ENCODE measurements around the gene GRM8. TPM values are rescaled to one million over a fixed set of nuclear protein-coding genes. Genes with fewer than 3 reads are reported as not detected.

The GRM8 gene
- total RNA-seq, 1 donor from 2014 or later: under 0.01 TPM

GRCh38 chr7:126668367-126668752 is 584.4 kb downstream of the GRM8 start:
- DNase-seq (ENCODE audit: low read depth, low spot score): no peak

DNA sequence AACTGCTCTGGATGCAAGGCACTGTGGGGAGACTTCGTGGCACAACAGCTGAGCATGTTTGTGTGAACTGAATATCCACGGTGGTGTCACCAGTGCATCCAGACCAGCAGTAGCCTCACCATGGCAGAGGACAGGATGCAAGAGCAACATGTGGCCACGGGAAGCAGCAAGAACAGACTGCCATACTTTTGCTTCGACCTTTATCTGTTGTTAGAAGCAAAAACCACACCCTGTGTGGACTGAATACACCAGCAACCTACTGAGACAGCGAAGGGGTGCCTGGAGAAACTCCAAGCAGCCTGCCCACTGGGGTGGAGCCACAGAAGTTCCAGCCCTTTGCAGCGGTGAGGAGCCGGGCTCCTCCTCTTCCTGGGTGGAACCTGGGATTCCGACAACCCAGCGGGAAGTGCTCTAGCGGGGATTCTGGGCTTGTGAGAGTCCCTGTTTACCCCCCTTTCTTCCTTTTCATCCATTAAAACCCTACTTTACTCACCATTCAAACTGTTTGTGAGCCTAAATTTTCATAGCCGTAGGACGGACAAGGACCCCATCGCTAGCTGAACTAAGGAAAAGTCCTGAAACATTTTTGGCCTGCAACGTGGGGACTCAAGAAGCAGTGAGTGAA is 584.9 kb downstream of the GRM8 start:
- no peak for DNase-seq (ENCODE audit: low read depth, low spot score)

DNA sequence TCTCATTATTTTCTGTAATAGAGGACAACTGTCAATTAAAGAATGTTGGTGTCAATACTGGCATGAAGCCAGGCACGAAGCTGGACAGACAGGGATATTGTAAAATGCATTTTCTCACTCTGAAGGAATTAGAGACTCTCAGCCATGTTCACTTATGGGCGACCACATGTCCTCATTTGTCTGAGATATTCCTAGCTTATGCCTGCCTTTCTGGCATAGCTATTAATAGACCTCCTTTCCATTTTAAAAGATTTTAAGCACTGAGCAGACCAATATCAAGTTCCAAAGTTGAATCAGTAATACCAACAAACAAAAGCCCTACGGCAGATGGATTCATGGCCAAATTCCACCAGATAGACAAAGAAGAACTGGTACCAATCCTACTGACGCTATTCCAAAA is 589.9 kb downstream of the GRM8 start:
- DNase-seq (ENCODE audit: low read depth, low spot score): no peak

DNA sequence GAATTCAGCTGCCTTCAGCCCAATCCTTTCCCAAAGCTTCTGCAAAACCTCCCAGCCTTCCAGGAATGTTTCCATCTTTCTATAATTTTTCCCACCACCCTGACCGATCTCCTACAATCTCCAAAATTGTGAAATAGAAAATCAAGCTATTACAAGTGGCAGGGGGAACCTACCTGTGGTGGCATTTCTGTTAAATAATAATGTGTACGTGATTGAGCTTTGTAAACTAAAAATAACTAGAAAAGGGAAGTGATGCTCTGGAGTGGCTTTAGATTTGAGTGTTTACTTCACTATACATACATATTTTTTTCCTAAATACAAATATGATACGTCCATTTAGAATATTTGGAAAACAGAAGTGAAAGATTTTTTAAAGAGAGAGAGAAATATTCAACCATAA is 593.6 kb downstream of the GRM8 start:
- DNase-seq (ENCODE audit: low read depth, low spot score): no peak

DNA sequence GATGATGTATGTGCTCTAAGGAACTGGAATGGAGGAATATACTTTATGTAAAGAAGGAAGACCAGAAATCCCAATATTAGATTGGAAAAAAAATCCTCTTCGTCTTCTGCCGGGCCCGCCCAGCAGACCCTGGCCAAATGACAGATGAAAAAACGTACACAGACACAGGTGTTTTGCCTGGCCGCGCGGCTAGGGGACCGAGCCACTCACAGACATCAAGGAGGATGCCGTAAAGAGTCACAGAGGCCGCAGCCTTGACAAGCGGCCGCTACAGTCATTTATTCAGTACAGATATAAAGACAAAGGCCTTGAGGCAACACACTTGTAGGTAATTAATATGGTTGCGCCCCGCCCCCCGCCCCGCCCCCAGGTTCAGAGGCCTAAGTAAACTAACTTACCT is 594.1 kb downstream of the GRM8 start:
- DNase-seq (ENCODE audit: low read depth, low spot score): no peak

DNA sequence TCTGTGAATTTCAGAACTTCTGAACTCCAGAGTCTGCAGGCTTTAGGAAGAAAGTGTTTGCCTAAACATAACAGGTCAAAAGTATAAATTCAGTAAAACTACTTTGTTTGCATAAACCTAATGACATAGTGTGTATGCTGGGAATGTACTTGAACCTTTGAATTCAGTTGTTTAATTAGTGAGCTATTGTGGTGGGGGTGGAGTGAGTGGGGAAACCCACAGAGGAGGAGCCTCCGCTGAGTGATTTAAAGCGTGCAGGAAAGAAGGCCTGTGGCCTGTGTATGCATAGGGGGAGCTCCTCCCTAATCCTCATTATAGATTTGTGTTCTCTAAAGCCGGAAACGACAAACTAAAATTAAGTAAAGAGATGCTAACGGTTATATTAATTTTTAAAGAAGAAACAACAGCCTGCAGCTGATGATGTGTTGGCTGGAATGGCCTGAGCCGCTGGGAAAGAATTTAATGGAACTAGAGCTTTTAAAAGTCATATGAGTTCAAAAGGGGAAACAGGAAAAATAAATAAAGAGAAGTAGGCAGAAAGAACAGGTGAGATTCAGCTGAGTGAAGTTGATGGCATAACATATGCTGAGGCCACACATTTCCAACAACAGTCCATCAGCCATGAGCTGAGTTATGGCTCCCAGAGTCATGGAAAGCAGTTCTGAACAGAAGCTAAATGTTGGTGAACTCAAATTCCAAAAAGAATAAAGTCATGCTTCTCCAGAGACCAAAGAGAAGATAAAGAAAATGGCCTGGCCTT is 595.0 kb downstream of the GRM8 start:
- no peak for DNase-seq (ENCODE audit: low read depth, low spot score)

DNA sequence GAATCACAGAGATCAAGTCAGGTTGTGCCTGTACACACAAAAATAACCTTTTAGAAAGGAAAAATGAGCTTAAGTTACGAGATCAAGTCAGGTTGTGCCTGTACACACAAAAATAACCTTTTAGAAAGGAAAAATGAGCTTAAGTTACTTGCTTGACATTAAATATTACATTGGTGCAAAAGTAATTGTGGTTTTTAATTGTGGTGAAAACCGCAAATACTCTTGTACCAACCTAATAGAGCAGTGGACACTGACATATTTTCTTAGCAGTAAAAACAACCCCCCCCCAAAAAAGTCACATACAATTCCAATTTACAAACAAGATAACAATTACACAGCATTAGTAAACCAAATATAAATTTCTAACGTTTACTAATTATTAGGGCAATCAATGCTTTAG is 595.6 kb downstream of the GRM8 start:
- DNase-seq (ENCODE audit: low read depth, low spot score): no peak

GRCh38 chr7:126656165-126656564 is 596.6 kb downstream of the GRM8 start:
- DNase-seq (ENCODE audit: low read depth, low spot score): no peak

- DNase-seq (ENCODE audit: low read depth, low spot score): no peak
Observed at GRCh38 chr7:126637538-126637937, 615.2 kb downstream of the GRM8 start.

DNA sequence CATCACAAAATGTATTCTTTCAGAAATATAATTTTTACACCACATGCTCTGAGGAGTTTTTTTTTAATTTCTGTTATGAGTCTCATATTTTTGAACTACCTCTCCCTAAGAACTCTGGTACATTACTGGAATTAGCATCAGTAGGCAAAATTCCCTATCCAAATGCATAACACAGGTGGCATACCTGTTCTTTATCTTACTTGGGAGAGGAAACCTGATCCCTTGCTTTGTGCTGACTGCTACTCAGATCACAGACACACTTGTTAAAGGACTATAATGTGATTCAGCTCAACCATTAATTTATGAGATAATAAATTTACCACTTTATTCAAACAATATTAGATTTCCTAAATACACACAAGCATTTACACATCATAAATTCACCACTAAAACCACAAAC is 617.2 kb downstream of the GRM8 start:
- no peak for DNase-seq (ENCODE audit: low read depth, low spot score)

- DNase-seq (ENCODE audit: low read depth, low spot score): no peak
Observed at GRCh38 chr7:126608339-126608776, 644.4 kb downstream of the GRM8 start.

- no peak for DNase-seq (ENCODE audit: low read depth, low spot score)
Observed at GRCh38 chr7:126606331-126606730, 646.4 kb downstream of the GRM8 start.

- DNase-seq (ENCODE audit: low read depth, low spot score): no peak
Observed at GRCh38 chr7:126605553-126605952, 647.2 kb downstream of the GRM8 start.

DNA sequence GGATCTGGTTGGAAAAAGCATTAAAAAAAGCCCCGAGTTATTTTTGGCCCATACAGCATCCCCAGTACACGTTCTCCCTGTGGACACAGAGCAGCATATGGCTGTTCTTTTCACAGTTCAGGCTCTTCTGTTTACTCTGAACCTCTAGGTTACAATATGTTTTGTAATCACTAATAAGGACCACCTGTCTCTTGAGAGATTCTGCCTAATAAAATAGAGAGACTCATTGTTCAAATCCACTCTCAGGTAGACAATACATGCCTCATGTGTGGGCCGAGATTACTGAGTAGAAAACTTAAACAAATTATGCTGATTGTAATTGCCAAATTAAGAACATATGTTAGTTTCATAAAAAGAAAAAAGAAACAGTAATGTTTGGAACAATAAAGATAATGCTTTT is 647.7 kb downstream of the GRM8 start:
- no peak for DNase-seq (ENCODE audit: low read depth, low spot score)

GRCh38 chr7:126589068-126589684 is 663.6 kb downstream of the GRM8 start:
- no peak for DNase-seq (ENCODE audit: low read depth, low spot score)

GRCh38 chr7:126578338-126578737 is 674.4 kb downstream of the GRM8 start:
- DNase-seq (ENCODE audit: low read depth, low spot score): no peak

DNA sequence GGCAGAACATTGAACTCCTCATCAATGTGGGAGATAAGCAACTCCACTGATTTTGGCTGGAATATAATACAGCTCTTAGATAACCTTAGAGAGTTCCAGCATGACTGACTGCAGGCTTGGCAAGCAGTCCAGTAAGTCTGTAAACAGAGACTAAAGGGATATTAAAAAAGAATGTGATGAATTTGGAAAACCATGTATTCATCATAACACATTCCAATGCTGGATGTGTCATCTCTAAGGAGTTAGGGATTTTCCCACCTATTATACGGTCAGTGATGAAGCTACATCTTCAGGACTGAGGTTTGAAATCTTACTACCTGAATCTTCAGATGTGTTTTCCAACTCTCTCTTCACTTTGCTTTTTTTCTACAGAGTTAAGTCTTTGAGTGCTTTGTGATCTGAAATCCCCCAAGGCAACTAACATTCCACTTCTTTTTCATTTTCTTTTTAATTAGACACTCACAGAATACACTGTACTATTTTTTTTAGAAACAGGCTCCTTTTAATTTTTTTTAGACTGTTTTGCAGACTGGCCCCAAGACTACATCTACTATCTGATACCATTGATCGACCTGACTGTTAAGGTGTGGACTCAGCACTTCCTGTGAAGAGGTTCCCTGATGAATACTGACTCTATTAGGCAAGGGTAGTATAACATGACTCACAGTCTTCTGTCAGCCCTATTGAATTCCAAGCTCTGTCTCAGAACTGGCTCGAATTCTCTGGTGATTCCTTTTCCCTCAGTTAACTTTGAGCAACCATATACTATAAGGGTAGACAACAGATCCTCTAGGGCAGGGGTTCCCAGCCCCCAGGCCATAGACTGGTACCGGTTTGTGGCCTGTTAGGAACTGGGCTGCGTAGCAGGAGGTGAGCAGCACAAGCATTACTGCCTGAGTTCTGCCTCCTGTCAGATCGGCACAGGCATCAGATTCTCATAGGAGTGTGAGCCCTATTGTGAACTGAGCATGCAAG is 678.2 kb downstream of the GRM8 start:
- DNase-seq (ENCODE audit: low read depth, low spot score): no peak

GRCh38 chr7:126570845-126571244 is 681.9 kb downstream of the GRM8 start:
- no peak for DNase-seq (ENCODE audit: low read depth, low spot score)

GRCh38 chr7:126569402-126569801 is 683.3 kb downstream of the GRM8 start:
- DNase-seq (ENCODE audit: low read depth, low spot score): no peak

- no peak for DNase-seq (ENCODE audit: low read depth, low spot score)
Observed at GRCh38 chr7:126557271-126557670, 695.5 kb downstream of the GRM8 start.

DNA sequence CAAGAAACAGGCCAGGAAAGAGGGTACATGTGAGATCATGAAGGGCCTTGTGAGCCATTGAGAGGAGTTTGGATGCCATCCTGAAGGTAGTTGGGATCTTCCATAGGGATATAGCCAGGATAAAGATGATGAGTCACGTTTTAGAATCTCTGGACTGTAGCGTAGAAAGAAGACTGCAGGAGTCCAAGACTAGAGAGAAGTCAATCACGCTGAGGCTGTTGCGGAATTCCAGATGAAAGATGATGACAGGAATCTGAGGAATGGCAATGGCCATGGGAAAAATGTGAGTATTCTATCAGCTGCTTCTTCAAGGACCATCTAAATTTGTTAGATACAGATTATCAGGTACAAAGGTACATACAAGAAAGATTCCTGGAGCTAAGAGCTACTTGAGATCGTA is 711.3 kb downstream of the GRM8 start:
- no peak for DNase-seq (ENCODE audit: low read depth, low spot score)

DNA sequence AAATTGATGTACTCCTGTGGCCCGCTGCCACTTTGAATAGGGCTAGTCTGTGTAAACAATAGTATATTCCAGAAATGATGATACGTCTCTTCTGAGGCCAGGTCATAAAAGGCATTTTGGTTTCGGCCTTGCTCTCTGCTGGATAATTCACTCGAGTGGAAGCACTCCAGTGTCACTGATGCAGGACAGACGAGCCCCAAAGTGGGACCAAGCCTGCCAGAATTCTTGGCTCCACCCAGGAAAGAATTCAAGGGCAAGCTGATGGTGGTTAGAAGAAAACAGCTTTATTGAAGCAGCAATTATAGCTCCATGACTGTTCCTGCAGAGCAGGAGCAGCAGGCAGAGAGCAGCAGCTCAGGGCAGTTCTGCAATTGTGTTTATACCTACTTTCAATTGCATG is 717.6 kb downstream of the GRM8 start:
- no peak for DNase-seq (ENCODE audit: low read depth, low spot score)
